Urinary bladder (tissue), 4 donors: Measurements from ENCODE around the gene PFDN4. TPM values are rescaled to one million over a fixed set of nuclear protein-coding genes. Genes with fewer than 3 reads are reported as not detected.

Experiments
- DNase-seq: peaks from one replicate; pipeline ENCODE4 v3.0.0-alpha.2; 2015; ENCODE audit errors: extremely low spot score
- H3K27ac ChIP-seq: one replicate; pipeline ENCODE4 v1.5.1; 2013; ENCODE audit warnings: low read depth, mild to moderate bottlenecking, moderate library complexity
- H3K36me3 ChIP-seq: one replicate; pipeline ENCODE4 v1.6.1; 2013; ENCODE audit warnings: mild to moderate bottlenecking, moderate library complexity; ENCODE audit not compliant: insufficient read depth
- H3K4me1 ChIP-seq: one replicate; pipeline ENCODE4 v1.6.1; 2013; ENCODE audit warnings: mild to moderate bottlenecking, moderate library complexity; ENCODE audit not compliant: insufficient read depth
- H3K4me3 ChIP-seq: one replicate; pipeline ENCODE4 v1.5.1; 2013; ENCODE audit warnings: low read depth, low read length
- WGBS: extraction: QIAGEN DNeasy Blood & Tissue Kit; methylation state at CpG from one replicate; pipeline ENCODE4 v1.1.7; 2013; 5-methylcytosine and 5-hydroxymethylcytosine counted together
- polyA plus RNA-seq: library from polyadenylated mRNA; stranded (reverse); fragments of 200-250 nt; gene quantifications from one replicate; pipeline ENCODE4 v1.2.3, GENCODE V29; 2013
- total RNA-seq: library from RNA; depleted of rRNA; stranded (reverse); fragments of >200 nt; gene quantifications from one replicate; pipeline ENCODE4 v1.2.3, GENCODE V29; 2014
- donor health status: healthy with polysubstance abuse.
- donor health status: healthy.

PFDN4 gene
- total and polyA plus RNA-seq, 2 donors, result 61.3 to 102 TPM

DNA sequence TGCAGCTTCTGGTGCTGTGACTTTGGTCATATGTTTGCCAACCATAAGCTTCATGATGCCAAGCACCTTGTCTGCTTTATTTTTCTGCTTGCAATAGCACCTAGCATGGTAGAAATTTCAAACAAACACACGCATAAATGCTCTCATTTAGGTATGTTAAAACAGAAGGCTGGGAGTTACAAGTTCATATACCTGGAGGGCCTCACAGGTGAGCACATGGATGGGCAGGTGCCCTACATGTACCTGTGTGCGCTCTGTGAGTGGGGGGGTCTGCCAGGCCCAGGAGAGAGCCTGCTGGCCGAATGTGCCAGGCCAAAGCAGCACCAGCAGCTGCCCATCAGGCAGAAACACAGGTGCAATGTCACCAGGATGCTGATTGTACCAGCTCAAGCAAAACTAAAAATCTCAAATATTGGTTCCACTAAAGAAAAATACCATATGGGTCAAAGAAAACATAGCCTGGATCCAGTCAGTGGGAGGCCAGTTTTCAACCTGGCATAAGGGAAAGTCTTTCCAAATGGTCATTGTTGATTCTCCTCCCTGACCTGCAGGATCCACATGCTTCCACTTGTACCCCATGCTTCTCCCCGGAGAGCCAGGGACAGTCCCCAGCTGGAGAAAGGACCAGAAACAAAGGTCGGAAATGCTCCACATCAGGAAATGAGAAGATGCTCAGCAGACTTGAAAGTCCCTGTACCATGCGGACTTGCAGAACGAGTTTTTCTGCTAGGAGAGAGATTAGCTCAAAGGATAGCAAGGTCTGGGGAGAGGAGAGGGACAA, 7.2 kb upstream of the PFDN4 start:
- Histone ChIP-seq H3K4me1 (no peaks in the 10 kb centered on the region), H3K4me3 (no peak overlapping the region), H3K36me3 (no peaks in the 10 kb centered on the region), H3K27ac (no peak overlapping the region)
- DNase-seq, result no peak
- WGBS, result 68% methylated on average over 7 of the region's 7 CpGs

DNA sequence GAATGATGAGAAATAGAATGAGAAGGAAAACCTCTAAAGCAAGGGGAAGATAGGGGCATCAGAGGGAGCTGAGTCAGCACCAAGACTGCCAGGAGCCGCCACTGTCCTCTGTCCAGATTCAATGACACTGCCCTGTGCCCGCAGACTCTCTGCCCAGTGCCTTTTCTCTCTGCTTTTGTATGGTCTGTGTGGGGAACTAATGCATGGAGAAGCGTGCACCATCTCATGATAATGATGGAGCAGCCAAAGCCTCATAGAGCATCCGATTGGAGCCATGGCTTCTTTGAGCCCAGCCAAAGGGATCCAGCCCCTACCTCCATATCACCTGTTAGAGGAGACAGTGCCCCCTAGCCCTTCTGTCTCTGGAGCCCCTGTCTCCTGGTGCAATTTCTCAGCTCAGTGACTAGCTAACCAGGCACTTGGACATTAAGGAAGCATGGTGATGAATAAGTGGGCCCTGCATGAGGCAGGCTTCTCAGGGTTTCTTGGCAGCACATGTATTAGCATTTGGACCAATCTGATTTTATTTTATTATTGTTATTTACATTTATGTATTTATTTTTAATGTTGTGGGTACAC, 6.5 kb upstream of the PFDN4 start:
- Histone ChIP-seq H3K4me3 (no peak overlapping the region), H3K27ac (no peak overlapping the region), H3K36me3 (no peaks in the 10 kb centered on the region), H3K4me1 (no peaks in the 10 kb centered on the region)
- DNase-seq, result no peak
- WGBS, result 81% methylated on average over 4 of the region's 4 CpGs

DNA sequence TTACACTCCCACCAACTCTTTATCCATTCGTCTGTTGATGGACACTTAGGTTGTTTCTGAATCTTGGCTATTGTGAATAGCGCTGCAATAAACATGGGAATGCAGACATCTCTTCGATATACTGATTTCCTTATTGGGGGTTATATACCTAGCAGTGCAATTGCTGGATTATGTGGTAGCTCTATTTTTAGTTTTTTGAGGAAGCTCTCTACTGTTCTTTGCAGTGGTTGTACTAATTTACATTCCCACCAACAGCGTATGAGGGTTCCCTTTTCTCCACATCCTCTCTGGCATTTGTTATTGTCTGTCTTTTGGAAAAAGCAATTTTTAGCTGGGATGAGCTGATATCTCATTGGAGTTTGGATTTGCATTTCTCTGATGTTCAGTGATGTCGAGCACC, 4.6 kb upstream of the PFDN4 start:
- Histone ChIP-seq H3K4me1 (no peaks in the 10 kb centered on the region), H3K4me3 (no peak overlapping the region), H3K27ac (no peak overlapping the region), H3K36me3 (no peaks in the 10 kb centered on the region)
- WGBS, result 70% methylated on average over 5 of the region's 5 CpGs
- DNase-seq, result no peak

DNA sequence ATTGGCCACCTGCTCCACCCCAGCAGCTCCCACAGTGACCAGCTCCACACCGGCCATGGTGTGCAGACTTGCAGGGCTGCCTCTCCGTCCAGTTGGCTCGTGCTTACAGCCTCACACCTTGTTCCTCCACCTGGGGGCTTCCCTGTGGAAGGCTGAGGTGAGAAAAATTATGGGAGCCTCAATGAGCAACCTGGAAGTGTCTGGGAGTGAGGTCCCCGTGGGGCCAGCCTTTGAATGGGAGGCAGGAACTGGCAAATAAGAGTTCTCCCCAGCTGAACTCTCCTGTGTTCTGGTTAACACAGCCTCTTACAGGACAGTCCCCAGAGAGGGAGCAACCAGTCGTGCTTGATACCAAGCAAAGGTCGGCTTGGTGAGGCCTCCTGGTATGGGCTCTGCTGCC, 3.8 kb upstream of the PFDN4 start:
- DNase-seq, result no peak
- WGBS, result 81% methylated on average over 6 of the region's 6 CpGs
- Histone ChIP-seq H3K4me3 (no peak overlapping the region), H3K36me3 (no peaks in the 10 kb centered on the region), H3K27ac (no peak overlapping the region), H3K4me1 (no peaks in the 10 kb centered on the region)

DNA sequence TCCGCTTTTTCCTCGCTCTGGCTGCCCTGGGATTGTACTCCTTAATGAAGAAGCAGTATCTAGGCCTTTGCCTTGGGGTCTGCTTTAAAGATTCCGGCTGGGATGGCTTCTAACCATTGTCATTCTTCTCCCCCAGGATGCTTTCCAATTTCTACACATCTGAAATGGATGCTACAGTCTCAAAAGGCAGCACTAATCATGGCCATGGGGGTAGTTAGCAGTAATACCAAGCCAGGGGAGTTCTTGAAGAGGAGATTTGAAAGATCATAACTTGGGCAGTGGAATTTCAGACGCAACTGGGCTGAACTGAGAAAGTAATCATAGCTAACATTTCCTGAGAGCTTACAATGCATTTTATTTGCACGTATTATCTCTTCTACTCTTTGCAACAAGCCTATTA, 3.4 kb upstream of the PFDN4 start:
- 88% methylated on average over 5 of the region's 5 CpGs for WGBS
- DNase-seq, result no peak
- H3K27ac ChIP-seq, result no peak overlapping the region
- no peak overlapping the region for H3K4me3 ChIP-seq
- H3K4me1 ChIP-seq, result peaks cover under 1% of the 10 kb centered on the region
- H3K36me3 ChIP-seq, result no peaks in the 10 kb centered on the region

DNA sequence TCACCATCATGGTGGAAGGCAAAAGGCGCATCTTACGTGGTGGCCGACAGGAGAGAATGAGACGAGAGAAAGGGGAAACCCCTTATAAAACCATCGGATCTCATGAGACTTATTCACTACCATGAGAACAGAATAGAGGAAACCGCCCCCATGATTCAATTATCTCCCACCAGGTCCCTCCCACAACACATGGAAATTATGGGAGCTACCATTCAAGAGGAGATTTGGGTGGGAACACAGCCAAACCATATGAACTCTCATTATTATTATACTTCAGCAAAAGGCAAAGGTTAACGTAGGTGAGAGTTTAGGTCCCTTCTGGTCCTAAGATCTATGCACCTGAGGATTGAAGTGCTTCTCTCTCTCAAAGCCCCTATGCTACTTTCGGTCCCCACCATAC, 2.4 kb upstream of the PFDN4 start:
- Histone ChIP-seq H3K4me3 (no peak overlapping the region), H3K27ac (no peak overlapping the region), H3K4me1 (peaks cover 2% of the 10 kb centered on the region), H3K36me3 (no peaks in the 10 kb centered on the region)
- WGBS, result 87% methylated on average over 8 of the region's 8 CpGs
- DNase-seq, result no peak

DNA sequence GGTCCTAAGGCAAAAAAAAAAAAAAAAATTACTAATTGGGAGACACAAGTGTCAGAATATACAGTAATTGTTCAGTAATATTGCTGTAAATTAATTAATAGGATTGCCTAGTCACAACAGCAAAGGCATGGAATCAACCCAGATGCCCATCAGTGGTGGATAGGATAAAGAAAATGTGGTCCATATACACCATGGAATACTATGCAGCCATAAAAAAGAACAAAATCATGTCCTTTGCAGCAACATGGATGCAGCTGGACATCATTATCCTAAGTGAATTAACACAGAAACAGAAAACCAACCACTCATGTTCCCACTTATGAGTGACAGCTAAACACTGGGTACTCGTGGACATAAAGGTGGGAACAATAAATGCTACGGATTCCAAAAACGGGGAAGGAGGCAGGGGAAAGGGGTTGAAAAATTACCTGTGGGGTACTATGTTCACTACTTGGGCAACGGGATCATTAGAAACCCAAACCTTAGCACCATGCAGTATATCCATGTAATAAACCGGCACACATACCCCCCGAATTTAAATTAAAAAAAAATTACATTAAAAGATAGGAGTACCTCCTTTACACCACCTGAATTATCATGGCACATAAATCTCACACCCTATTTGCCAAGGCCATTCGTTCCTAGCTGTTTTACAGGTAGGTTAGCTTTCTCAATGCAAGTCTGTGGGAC, 689 bp upstream of the PFDN4 start:
- Histone ChIP-seq H3K27ac (no peak overlapping the region), H3K4me1 (peaks cover 2% of the 10 kb centered on the region), H3K36me3 (no peaks in the 10 kb centered on the region), H3K4me3 (peak overlapping the region; percentile 92)
- DNase-seq, result no peak
- WGBS, result 67% methylated on average over 7 of the region's 7 CpGs

DNA sequence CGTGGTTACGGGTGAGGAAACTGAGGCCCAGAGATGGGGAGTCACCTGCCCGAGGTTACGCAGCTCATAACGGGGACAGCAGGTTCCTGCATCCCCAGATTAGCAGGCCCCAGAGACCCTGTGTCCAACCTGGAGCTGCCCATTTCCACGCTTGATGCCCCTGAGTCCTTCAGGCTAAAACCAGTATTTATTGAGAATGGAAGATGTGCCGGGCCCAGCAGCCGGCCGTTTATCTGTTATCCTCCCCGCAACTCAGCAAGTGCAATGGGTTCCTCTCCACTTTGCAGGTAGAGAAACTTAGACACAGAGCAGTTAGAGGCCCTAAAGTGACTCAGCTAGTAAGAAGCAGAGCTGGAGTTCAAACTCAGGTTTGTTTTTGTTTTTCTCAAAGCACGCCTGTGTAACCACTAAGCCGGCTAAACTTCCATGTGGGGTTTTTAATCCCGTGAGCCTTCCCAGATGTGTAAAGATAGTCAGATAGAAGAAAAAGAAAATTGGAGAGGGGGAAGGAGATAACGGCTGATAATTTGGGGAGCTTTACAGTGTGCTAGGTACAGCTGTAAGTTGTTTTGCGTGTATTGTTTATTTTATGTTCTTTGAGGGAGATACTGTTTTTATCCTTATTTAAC, 775 bp downstream of the PFDN4 start:
- whole genome bisulfite sequencing, result 2% methylated on average over 15 of the region's 15 CpGs
- H3K36me3 ChIP-seq, result no peaks in the 10 kb centered on the region
- DNase-seq, result no peak
- H3K4me1 ChIP-seq, result peaks cover 2% of the 10 kb centered on the region
- no peak overlapping the region for H3K27ac ChIP-seq
- peak overlapping the region; percentile 92 for H3K4me3 ChIP-seq

DNA sequence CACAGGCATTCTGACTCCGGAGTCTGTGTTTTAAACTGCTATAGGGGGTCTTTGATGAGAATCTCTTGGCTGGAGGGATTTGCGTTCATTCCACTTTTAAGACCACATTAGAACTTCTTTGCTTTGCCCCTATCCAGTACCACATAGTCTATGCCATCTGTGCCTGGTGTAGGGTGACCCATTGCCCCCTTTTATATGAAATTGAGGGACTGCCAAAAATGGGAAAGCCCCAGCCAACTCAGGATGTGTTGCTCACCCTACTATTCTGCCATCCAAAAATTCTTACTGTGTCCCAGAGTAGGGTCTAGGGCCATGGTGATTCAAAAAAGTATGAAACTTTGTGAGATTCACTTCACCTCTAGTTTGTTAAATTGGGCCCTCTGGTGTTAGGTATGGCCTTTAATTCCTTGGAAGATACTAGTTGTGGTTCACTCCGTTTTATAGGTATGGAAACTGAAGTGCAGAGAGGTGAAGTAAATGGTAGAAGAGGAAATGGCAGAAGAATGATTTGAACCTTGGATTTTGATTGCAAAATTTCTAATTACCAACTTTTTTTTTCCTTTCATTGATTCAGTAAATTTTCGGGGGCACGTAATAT, 1.4 kb downstream of the PFDN4 start:
- Histone ChIP-seq H3K4me3 (peak overlapping the region; percentile 92), H3K27ac (no peak overlapping the region), H3K36me3 (no peaks in the 10 kb centered on the region), H3K4me1 (peaks cover 2% of the 10 kb centered on the region)
- WGBS, result 57% methylated on average over 5 of the region's 5 CpGs
- no peak for DNase-seq

DNA sequence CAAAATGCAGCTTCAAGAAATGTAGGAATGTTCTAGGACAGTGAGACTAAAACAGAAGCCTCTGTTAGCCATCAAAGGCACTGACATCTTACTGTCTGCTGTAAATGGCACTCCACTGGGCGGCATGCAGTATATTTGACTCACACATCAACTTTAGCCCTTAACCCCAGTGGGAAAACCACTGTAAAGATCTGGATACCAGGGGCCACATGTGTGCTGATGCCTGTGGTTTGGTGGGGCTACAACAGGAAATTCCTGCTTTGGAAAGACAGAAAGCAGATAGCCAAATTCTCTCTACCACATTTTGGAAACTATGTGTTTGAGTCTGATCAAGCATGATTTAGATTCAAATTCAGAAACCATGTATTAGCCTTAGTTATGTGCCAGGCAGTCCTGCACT, 4.3 kb downstream of the PFDN4 start:
- no peak for DNase-seq
- H3K36me3 ChIP-seq, result peaks cover 3% of the 10 kb centered on the region
- peaks cover 2% of the 10 kb centered on the region for H3K4me1 ChIP-seq
- H3K4me3 ChIP-seq, result no peak overlapping the region
- no peak overlapping the region for H3K27ac ChIP-seq
- 91% methylated on average over 1 of the region's 1 CpG for WGBS

DNA sequence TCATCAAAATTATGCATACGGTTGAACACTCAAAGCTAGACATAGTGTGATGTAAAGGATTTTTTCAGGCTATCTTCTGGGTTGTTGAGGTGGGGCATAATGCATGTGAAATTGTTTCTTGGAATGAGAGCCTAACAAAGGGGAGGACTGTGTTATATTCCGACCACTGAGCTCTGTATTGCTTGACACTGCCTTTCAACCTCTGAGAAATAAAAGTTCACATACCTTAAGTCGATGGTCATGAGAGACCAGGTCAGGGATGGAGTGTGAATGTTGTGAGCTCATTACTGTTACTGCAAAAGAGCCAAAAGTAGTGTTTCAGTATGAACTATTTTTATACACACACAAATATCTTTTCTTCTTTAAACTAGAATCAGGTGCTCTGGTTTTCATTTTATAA, 5.0 kb downstream of the PFDN4 start:
- 95% methylated on average over 3 of the region's 3 CpGs for WGBS
- no peak overlapping the region for H3K4me3 ChIP-seq
- no peak overlapping the region for H3K27ac ChIP-seq
- peaks cover 2% of the 10 kb centered on the region for H3K4me1 ChIP-seq
- H3K36me3 ChIP-seq, result peaks cover 3% of the 10 kb centered on the region
- DNase-seq, result no peak

DNA sequence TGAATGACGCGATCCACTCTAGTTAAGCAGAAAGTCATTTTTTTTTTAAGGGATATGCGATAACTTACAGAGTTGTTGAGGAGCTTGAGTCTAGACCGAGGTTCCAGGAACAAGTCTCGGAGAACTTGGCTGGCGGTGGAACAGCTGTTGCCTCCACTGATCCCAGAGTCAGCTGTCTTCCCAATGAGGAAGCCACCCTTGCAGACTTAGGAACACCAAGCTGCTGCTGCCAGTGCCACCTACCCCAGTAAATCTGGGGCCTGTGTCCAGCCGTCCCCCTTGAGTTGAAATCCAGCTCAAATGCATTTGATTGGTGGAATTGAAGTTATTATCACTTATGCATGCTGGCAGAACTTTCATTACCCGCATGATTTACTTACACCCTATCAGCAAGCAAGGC, 6.7 kb downstream of the PFDN4 start:
- no peak overlapping the region for H3K4me3 ChIP-seq
- no peak for DNase-seq
- whole genome bisulfite sequencing, result 94% methylated on average over 8 of the region's 8 CpGs
- H3K36me3 ChIP-seq, result peaks cover 3% of the 10 kb centered on the region
- no peak overlapping the region for H3K27ac ChIP-seq
- H3K4me1 ChIP-seq, result peaks cover under 1% of the 10 kb centered on the region

DNA sequence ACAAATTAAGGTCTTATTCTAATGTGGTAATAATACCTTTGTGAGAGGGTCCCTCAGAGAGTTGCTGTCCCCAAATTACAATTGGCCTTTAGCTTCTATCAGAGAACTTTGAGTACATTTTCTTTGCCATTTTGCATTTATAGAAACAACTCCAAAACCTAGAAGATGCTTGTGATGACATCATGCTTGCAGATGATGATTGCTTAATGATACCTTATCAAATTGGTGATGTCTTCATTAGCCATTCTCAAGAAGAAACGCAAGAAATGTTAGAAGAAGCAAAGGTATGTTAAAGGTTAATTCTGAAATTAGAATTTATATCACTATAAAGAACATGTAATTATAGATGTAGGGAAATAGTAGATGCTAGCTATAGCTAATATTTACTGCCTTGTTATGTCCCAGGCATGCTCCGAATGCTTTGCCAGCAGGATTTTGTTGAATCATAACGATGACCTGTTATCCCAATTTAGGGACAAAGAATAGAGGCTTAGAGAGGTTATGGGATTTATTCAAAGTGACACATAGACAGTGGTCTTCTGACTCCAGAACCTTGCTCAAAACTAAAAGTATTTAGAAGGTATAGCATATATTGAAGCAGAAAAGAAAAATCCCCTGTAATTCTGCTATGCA, 7.4 kb downstream of the PFDN4 start:
- Histone ChIP-seq H3K4me3 (no peak overlapping the region), H3K27ac (no peak overlapping the region), H3K4me1 (no peaks in the 10 kb centered on the region), H3K36me3 (peaks cover 3% of the 10 kb centered on the region)
- 90% methylated on average over 3 of the region's 3 CpGs for WGBS
- DNase-seq, result no peak
